ENCODE data around the gene TMEM208.
A peak's percentile ranks its signal among the peaks of the same experiment; 100 is the strongest.

TMEM208 gene

DNA sequence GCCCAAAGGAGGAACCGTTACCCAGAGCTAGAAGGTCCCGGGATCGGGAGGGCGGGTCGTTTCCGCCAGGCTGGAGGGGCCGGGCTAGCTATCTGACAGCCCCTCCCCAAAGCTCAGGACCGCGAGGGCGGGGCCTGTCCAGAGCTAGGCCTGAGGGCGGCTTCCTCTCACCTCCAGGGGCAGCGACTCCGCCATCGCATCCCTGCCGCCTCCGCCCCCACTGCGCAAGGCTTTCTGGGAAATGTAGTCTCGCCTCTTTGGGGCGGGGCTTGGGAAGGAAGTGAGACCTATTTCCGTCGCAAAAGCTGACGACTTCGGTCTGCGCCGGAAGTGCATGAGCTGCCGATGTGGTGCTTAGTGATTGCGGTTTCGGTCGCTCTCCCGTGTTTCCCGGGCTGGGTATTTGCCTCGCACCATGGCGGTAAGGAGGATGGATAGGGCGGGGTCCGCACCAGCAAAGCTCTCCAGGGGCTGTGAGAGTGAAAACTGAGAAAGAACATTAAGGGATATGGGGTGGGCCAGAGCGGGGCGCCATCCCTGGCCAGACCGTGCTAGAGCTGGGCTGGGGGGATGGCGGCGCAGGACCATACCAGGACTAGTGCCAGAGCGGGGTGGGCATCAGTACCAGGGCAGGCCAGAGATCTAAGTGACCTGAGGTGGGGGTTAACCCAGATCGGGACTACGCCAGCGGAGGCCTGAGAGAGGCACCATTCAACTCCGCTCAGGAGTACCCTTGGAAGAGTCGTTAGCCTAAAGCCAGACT, at the start of gene TMEM208:
Gene TMEM208 (plus strand): TSS at position 327 of the 763 bp plus-strand sequence. CDS start 89 bp downstream, at position 416.
- peak; percentile 96 for DNase-seq

- DNase-seq, result peak; percentile 38 to 77
Observed at GRCh38 chr16:67177743-67178699, 48.9 kb upstream of the TMEM208 start.

DNA sequence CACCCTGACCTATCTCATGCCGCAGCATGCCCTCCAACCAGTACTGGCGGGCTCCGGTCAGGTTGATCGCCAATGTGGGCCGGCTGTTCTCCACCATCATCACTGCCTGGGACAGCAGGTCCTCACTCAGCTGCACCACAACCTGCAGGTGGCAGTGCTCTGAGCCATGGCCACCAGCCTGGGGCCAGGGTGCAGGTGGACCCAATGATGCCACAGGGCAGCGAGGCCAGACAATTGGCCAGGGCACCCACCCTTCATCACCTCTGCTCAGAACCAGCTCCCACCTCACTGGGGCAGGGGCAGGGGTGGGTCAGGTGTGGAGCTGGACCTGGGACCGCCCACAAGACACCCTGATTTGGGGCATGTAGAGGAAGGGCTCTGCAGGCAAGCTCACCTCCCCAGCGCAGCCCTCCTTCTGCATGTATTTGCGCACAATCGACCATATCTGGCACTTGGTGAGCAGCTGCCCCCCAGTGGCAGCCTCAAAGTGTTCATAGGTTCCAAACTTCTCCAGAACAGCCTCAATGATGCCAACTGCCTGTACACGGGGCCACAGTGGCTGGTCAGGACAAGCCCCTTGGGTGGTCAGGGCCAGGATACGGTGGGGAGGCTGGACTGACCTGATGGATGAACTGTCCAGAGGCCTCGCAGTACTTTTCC, 47.4 kb upstream of the TMEM208 start:
- DNase-seq, result peak in 1 of 2 experiments; percentile 17

- no peak for DNase-seq
Observed at GRCh38 chr16:67180166-67180565, 46.8 kb upstream of the TMEM208 start.

GRCh38 chr16:67181346-67181745, 45.6 kb upstream of the TMEM208 start:
- DNase-seq, result no peak

- DNase-seq, result no peak
Observed at GRCh38 chr16:67182288-67182687, 44.6 kb upstream of the TMEM208 start.

DNA sequence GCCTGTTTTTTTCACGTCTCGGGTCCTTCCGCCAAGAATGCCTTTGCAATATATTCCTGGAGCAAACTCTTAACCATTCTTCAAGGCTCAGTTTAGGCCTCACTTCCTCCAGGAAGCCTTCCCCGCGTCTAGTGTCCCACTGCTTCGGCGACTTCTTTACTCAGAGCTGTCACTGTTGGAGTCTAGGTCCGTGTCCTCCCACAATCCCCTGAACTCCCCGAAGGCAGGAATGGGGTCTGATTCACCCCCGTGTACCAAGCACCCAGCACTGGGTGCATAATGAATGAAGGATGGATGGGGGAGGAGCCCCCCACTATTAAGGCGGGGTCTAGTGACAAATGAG, 43.7 kb upstream of the TMEM208 start:
- no peak for DNase-seq

DNA sequence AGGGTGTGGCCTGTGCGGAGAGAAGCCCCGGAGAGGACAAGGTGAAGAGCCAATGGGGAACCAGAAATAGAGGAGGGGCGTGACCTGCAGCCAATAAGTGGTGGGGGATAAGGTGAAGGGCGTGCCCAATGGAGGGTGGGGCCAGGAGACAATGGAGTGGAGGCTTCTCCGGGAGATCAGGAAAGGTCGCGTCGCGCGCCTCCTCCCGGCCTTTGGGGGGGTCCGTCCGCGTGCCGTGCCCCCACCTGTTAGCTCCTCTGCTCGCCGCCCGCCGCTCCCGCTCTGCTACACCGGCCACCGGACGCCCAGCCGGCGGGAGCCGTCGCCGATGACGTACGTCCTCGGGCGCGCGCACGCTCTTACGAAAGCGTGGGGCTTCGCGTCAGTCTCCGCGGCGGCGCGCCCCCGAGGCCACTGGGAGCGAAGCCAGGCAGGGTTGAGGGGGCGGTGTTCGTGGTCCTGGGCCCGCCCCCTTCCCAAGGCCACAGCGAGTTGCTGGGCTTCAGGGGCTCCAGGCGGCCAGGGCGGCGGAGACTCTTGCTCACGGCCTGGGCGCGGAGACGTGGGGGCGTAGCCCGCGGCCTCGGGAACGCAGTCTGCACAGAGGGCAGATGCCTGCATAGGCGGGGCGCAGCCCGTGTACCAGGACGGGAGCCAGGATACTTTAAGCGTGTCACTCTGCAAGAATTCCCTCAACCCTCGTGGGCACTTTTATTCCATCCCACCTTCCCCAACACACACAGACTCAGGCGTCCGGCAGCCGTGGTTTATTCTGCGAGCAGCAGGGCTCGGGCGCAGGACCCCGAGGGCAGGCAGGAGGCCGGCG, 43.1 kb upstream of the TMEM208 start, which contains the start of gene MATCAP1:
Gene MATCAP1 (minus strand): TSS at position 337 of the 826 bp plus-strand sequence. CDS start 3,353 bp downstream, outside the sequence.
- peak; percentile 95 to 97 for DNase-seq

DNA sequence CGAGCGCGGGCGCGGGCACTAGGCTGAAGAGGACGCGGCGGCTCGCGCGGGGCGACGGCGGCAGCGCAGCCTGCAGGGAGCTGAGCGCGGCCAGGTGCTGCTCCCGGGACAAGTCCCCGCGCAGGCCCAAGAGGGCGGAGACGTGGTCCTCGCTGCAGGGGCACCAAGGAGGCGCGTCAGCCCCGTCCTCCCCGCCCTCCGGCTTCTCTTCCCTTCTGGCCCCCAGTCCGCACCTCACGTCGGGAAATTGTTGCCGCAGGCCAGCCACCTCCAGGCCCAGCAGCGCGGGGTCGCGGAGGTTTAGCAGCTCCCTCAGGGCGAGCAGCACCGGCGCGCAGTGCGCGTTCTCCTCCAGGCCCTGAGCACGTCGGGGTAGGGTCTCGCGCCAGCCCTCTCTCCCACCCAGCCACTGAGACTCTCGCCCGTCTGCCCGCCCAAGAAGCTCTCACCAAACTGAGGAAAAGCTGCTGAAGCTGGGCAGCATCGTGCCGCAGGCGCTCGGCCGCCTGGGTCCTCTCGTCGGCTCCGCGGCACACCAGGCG, 42.4 kb upstream of the TMEM208 start:
- peak in 1 of 2 experiments; percentile 51 for DNase-seq

DNA sequence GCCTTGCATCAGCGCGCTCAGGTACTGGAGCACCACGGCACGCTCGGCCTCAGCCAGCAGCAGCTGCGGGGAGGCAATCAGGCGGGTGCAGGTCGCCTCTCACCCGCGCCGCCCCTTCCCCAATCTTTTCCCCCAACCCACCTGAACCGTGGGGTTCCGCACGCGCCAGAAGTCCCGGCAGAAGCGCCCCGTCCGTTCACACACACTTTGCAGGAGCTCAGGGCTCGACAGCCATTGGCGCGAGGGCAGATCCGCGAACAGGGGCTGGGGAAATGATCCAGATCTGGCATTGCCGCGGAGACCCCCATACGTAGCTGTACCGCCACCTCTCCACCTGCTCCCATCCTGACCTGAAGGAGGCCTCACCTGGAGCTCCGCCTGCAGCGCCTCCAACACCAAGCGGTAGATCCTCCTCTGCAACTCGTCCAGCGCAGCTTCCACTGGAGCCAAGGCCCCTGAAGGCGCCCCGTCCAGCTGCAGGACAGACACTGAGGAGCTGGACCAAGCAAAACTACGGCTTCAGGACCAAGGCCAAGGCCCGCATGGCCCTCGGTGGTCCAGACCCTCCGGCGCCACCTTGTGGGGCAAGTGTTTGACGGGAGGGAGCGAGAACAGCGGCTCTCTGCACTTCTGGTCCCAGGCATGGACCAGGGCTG, 41.8 kb upstream of the TMEM208 start:
- DNase-seq, result peak; percentile 67 to 80

GRCh38 chr16:67185651-67186134, 41.2 kb upstream of the TMEM208 start:
- no peak for DNase-seq

DNA sequence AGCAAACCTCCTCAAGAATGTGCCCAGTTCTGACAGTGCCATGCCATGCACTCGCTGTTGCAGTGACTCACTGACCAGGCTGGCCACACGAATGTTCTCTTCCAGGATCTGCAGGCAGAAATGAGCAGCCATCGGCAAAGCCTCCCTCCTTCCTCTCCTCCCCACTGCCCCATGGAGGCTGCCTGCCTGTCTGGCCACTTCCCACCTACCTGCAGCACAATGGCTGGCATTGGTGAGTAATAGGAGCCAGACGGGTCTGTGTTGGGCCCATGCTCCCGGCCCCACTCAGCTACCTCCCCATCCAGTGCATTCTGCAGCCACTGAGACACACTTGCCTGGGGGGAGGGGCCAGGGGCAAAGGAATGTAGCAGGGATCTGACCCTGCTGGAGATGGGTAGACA, 40.4 kb upstream of the TMEM208 start:
- DNase-seq, result no peak

DNA sequence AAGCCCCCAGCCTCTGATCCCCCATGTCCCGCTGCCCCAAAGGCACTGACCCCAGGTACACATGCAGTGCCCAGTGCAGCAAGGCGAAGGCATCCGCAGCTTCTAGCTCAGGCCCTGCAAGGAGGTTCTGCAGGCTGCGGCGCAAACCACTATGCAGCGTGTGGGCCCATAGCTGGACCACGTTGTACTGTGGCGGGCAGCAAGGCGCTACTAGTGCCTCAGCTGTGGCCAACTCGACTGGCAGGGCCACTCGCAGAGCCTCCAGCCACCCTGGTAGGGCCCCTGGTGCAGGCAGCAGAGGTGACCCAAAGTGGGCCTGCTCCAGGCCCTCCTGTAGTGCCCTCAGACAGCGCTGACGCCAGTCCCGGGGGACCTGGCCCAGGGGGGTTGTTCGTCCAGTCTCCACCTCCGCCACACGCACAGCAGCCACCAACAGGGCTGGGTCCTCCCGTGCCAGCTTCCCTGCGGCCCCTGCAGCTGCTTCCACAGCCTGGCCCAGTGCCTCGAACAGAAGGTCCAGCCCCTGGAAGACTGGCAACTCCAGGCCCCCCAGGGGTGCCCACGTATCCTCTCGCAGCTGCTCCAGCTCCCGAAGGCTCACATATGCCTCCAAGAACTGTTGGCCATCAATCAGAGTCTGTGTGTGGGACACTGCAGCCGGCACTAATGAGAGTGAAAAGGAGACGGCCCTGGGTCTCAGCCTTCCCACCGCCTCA, 39.6 kb upstream of the TMEM208 start:
- DNase-seq, result no peak

DNA sequence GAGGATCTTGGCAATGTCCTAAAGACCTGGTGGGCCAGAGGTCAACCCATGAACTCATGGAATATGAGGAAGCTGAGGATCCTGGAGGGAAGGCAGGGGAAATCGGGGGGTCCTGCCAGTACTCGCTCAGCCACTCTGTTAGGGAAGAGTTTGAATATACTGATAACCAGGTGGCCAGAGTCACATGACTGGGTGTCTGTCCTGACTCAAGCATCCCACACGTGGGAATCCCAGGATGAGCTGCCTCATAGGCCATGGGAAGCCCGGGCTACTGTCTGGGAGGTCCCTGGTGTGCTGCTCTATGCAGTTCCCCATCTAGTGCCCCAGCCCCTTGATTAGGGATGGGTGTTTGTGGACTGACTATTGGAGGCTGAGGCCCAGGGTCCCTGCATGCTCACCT, 38.6 kb upstream of the TMEM208 start:
- no peak for DNase-seq

DNA sequence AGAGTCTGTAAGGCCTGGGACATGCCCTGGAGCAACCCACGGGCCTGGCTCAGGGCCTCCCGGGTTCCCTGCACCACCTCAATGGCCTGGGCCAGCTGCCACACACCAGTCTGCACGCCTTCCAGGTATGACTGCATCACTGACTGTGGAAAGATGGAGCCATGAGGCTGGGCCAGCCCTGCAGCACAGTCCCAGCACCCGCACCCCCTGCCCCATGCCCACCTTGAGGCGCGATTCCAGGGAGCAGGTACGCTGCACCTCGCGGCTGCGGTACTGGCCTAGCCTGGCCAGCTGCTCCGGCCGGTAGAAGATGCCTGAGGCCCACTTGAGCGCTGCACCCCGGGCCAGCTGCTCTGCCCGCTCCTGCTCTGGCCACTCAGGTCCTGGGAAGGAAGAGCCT, 38.1 kb upstream of the TMEM208 start:
- no peak for DNase-seq

DNA sequence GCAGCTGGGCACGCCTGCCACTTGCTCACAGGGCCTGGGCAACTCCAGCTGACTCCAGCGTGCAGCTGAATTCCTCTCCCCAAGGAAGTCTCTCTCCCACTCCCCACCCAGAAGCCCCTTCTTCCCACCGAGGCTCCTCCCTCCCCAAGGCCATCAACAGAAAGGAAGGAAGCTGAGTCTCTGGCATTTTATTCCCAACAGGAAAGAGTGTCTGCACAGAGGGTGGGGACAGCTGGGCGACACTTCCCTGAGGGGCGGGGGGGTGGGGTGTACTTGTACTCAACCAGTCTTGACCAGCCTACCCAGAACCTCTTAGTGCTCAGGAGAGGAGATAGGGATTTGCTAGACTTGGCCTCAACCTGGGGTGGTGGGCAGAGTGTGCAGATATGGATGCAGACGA, 36.9 kb upstream of the TMEM208 start, which contains the start of gene EXOC3L1:
Gene EXOC3L1 (minus strand): TSS at position 96 of the 400 bp plus-strand sequence. CDS start 460 bp downstream, outside the sequence.
- DNase-seq, result peak; percentile 28 to 33

GRCh38 chr16:67190448-67191399, 36.2 kb upstream of the TMEM208 start:
- DNase-seq, result peak; percentile 24 to 33

DNA sequence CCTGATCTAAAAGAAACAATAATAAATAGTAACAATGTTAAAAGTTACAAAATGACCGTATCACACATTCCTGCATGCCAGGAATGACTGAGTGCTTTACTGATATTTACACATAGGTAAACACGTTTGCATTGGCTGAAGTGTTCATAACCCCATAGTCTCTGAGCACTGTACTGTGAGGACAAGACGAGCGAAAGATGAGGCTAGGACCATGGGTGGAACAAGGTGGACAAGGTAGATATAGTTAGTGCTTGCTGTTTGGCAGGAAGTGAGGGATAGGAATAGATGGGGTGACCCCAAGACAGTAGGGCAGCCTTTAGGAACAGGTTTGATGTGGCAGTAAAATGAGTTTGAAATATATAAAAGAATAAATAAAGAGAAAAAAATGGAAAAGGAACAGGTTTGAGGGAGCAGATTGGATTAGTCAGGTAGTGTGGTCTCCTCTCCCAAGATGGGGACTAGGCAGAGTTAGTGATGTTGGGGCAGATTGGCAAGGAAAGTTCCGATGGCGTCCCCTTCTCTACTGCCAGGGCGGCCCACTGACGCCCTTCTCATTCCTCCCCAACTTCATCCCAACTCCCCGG, 35.4 kb upstream of the TMEM208 start:
- no peak for DNase-seq
